ENCODE data around the gene SRGAP1.
"Not testable (repeated sequence)": the region's sequence is repeated elsewhere in the genome, so short reads cannot be mapped to it uniquely, and the experiment has no call there.

Gene SRGAP1

GRCh38 chr12:64088431-64089349 lies 244.2 kb downstream of the SRGAP1 start:
- DNase-seq: peak; percentile 94

GRCh38 chr12:64090047-64090446 lies 245.5 kb downstream of the SRGAP1 start:
- DNase-seq: no peak

- DNase-seq: no peak
These were observed 246.7 kb downstream of the SRGAP1 start for GRCh38 chr12:64091186-64091585.

- DNase-seq: no peak
These were observed 248.2 kb downstream of the SRGAP1 start for GRCh38 chr12:64092507-64093196.

- no peak for DNase-seq
These were observed 249.2 kb downstream of the SRGAP1 start for GRCh38 chr12:64093689-64094088.

GRCh38 chr12:64097366-64098105 lies 253.0 kb downstream of the SRGAP1 start:
- no peak for DNase-seq

- DNase-seq: peak; percentile 79
These were observed 254.3 kb downstream of the SRGAP1 start for GRCh38 chr12:64098709-64099354.

- DNase-seq: peak; percentile 86
These were observed 254.9 kb downstream of the SRGAP1 start for GRCh38 chr12:64099397-64099796.

GRCh38 chr12:64102339-64102738 lies 257.8 kb downstream of the SRGAP1 start:
- peak; percentile 61 for DNase-seq

GRCh38 chr12:64103825-64104740 lies 259.6 kb downstream of the SRGAP1 start:
- peak; percentile 47 for DNase-seq

- no peak for DNase-seq
These were observed 260.5 kb downstream of the SRGAP1 start for GRCh38 chr12:64105026-64105425.

- DNase-seq: no peak
These were observed 263.3 kb downstream of the SRGAP1 start for GRCh38 chr12:64107776-64108175.

GRCh38 chr12:64109706-64110105 lies 265.2 kb downstream of the SRGAP1 start:
- DNase-seq: no peak

GRCh38 chr12:64110864-64111263 lies 266.4 kb downstream of the SRGAP1 start:
- DNase-seq: peak; percentile 28

GRCh38 chr12:64116969-64117368 lies 272.5 kb downstream of the SRGAP1 start:
- DNase-seq: no peak

- DNase-seq: no peak
These were observed 276.1 kb downstream of the SRGAP1 start for GRCh38 chr12:64120568-64120967.

- not testable (repeated sequence) for DNase-seq
These were observed 276.6 kb downstream of the SRGAP1 start for GRCh38 chr12:64121086-64121485.

- DNase-seq: no peak
These were observed 277.7 kb downstream of the SRGAP1 start for GRCh38 chr12:64122154-64122553.

- no peak for DNase-seq
These were observed 278.5 kb downstream of the SRGAP1 start for GRCh38 chr12:64122995-64123394.

GRCh38 chr12:64123448-64123847 lies 278.9 kb downstream of the SRGAP1 start:
- no peak for DNase-seq

- DNase-seq: peak; percentile 39
These were observed 280.2 kb downstream of the SRGAP1 start for GRCh38 chr12:64124511-64125197.

All from fibroblast of skin of abdomen (primary cell).